ENCODE measurements around the gene TPM1. TPM values are rescaled to one million over a fixed set of nuclear protein-coding genes. Genes with fewer than 3 reads are reported as not detected.

TPM1 gene
- total and polyA plus RNA-seq, 9 of the 15 experiments (the other 6 are each of a cell fraction or from before 2014, with no cell fraction given) = 8.1 to 53.9 (median 43.1) TPM

DNA sequence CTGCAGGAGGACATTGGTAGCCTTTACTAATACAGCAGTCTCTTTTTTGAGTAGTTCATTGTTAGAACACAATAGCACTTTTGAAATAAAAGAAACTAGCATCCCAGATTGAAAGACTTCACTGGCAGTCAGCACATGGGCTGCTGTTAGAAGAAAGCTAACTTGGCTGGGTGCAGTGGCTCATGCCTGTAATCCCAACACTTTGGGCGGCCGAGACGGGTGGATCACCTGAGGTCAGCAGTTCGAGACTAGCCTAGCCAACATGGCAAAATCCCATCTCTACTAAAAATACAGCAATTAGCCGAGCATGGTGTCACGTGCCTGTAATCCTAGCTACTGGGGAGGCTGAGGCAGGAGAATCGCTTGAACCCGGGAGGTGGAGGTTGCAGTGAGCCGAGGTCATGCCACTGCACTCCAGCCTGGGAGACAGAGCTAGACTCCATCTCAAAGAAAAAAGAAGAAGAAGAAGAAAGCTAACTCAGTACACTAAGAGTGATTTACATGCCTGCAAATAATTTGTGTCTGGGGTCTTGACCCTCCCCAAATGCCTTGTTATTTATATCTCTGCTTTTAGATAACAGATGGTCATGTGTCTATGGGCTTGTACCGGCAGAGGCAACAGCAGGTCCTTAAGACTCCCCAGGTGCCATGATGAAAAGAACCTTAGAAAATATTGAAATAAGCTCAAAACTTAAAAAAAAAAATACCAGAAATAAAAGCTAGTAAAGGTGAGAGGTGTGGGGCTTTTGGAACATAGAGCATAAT is 9.7 kb downstream of the TPM1 start (continued):
- TF ChIP-seq, protein P1, sequence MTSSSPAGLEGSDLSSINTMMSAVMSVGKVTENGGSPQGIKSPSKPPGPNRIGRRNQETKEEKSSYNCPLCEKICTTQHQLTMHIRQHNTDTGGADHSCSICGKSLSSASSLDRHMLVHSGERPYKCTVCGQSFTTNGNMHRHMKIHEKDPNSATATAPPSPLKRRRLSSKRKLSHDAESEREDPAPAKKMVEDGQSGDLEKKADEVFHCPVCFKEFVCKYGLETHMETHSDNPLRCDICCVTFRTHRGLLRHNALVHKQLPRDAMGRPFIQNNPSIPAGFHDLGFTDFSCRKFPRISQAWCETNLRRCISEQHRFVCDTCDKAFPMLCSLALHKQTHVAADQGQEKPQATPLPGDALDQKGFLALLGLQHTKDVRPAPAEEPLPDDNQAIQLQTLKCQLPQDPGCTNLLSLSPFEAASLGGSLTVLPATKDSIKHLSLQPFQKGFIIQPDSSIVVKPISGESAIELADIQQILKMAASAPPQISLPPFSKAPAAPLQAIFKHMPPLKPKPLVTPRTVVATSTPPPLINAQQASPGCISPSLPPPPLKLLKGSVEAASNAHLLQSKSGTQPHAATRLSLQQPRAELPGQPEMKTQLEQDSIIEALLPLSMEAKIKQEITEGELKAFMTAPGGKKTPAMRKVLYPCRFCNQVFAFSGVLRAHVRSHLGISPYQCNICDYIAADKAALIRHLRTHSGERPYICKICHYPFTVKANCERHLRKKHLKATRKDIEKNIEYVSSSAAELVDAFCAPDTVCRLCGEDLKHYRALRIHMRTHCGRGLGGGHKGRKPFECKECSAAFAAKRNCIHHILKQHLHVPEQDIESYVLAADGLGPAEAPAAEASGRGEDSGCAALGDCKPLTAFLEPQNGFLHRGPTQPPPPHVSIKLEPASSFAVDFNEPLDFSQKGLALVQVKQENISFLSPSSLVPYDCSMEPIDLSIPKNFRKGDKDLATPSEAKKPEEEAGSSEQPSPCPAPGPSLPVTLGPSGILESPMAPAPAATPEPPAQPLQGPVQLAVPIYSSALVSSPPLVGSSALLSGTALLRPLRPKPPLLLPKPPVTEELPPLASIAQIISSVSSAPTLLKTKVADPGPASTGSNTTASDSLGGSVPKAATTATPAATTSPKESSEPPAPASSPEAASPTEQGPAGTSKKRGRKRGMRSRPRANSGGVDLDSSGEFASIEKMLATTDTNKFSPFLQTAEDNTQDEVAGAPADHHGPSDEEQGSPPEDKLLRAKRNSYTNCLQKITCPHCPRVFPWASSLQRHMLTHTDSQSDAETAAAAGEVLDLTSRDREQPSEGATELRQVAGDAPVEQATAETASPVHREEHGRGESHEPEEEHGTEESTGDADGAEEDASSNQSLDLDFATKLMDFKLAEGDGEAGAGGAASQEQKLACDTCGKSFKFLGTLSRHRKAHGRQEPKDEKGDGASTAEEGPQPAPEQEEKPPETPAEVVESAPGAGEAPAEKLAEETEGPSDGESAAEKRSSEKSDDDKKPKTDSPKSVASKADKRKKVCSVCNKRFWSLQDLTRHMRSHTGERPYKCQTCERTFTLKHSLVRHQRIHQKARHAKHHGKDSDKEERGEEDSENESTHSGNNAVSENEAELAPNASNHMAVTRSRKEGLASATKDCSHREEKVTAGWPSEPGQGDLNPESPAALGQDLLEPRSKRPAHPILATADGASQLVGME (CRISPR knock-in tag; IDR thresholded peaks at IDR 0.05) = 0 out of 2 replicates have a peak, but pooled peaks have one; percentile 30
- TF ChIP-seq ETV1 (tag; conservative IDR thresholded peaks at IDR 0.05; ENCODE audit: low read depth) (peak; percentile 38; the same call in 1 of the 2 replicates), DIDO1 (tag; IDR thresholded peaks at IDR 0.05; ENCODE audit: low read depth) (no peak), PYGO2 (tag; IDR thresholded peaks at IDR 0.05) (0 out of 2 replicates have a peak, but pooled peaks have one; percentile 32), SIN3B (IDR thresholded peaks at IDR 0.05; ENCODE audit: low read depth) (no peak), ERF (CRISPR knock-in tag; IDR thresholded peaks at IDR 0.05) (0 out of 2 replicates have a peak, but pooled peaks have one; percentile 23), BCOR (IDR thresholded peaks at IDR 0.05) (peak; percentile 43; the same call in 1 of the 2 replicates), TCF3 (CRISPR knock-in tag; IDR thresholded peaks at IDR 0.05) (no peak), NR4A1 (CRISPR knock-in tag; IDR thresholded peaks at IDR 0.05) (no peak), NR4A1 (tag; IDR thresholded peaks at IDR 0.05) (peak; percentile 79; the same call in 1 of the 2 replicates), RAD51 (IDR thresholded peaks at IDR 0.05; ENCODE audit: borderline replicate concordance, low read depth) (0 out of 2 replicates have a peak, but pooled peaks have one; percentile 25)
- TF ChIP-seq, protein P2, sequence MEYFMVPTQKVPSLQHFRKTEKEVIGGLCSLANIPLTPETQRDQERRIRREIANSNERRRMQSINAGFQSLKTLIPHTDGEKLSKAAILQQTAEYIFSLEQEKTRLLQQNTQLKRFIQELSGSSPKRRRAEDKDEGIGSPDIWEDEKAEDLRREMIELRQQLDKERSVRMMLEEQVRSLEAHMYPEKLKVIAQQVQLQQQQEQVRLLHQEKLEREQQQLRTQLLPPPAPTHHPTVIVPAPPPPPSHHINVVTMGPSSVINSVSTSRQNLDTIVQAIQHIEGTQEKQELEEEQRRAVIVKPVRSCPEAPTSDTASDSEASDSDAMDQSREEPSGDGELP (CRISPR knock-in tag; IDR thresholded peaks at IDR 0.05; ENCODE audit: borderline replicate concordance) = 0 out of 2 replicates have a peak, but pooled peaks have one; percentile 16
- TF ChIP-seq, protein P3, sequence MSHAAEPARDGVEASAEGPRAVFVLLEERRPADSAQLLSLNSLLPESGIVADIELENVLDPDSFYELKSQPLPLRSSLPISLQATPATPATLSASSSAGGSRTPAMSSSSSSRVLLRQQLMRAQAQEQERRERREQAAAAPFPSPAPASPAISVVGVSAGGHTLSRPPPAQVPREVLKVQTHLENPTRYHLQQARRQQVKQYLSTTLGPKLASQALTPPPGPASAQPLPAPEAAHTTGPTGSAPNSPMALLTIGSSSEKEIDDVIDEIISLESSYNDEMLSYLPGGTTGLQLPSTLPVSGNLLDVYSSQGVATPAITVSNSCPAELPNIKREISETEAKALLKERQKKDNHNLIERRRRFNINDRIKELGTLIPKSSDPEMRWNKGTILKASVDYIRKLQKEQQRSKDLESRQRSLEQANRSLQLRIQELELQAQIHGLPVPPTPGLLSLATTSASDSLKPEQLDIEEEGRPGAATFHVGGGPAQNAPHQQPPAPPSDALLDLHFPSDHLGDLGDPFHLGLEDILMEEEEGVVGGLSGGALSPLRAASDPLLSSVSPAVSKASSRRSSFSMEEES (CRISPR knock-in tag; IDR thresholded peaks at IDR 0.05) = peak; percentile 43; the same call in 1 of the 2 replicates
- TF ChIP-seq, protein P4, sequence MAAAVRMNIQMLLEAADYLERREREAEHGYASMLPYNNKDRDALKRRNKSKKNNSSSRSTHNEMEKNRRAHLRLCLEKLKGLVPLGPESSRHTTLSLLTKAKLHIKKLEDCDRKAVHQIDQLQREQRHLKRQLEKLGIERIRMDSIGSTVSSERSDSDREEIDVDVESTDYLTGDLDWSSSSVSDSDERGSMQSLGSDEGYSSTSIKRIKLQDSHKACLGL (CRISPR knock-in tag; IDR thresholded peaks at IDR 0.05; ENCODE audit: borderline replicate concordance, poor library complexity, severe bottlenecking) = peak; percentile 17
- TF ChIP-seq, protein P5, sequence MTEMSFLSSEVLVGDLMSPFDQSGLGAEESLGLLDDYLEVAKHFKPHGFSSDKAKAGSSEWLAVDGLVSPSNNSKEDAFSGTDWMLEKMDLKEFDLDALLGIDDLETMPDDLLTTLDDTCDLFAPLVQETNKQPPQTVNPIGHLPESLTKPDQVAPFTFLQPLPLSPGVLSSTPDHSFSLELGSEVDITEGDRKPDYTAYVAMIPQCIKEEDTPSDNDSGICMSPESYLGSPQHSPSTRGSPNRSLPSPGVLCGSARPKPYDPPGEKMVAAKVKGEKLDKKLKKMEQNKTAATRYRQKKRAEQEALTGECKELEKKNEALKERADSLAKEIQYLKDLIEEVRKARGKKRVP (CRISPR knock-in tag; IDR thresholded peaks at IDR 0.05) = 0 out of 2 replicates have a peak, but pooled peaks have one; percentile 33
